ENCODE data around the gene PHLDB2. TPM values are rescaled to one million over a fixed set of nuclear protein-coding genes. Genes with fewer than 3 reads are reported as not detected.
"Not testable (repeated sequence)": the region's sequence is repeated elsewhere in the genome, so short reads cannot be mapped to it uniquely, and the experiment has no call there.

Gene PHLDB2
- polyA plus RNA-seq, result 1 to 10 TPM; 5.2 to 7.6 TPM

DNA sequence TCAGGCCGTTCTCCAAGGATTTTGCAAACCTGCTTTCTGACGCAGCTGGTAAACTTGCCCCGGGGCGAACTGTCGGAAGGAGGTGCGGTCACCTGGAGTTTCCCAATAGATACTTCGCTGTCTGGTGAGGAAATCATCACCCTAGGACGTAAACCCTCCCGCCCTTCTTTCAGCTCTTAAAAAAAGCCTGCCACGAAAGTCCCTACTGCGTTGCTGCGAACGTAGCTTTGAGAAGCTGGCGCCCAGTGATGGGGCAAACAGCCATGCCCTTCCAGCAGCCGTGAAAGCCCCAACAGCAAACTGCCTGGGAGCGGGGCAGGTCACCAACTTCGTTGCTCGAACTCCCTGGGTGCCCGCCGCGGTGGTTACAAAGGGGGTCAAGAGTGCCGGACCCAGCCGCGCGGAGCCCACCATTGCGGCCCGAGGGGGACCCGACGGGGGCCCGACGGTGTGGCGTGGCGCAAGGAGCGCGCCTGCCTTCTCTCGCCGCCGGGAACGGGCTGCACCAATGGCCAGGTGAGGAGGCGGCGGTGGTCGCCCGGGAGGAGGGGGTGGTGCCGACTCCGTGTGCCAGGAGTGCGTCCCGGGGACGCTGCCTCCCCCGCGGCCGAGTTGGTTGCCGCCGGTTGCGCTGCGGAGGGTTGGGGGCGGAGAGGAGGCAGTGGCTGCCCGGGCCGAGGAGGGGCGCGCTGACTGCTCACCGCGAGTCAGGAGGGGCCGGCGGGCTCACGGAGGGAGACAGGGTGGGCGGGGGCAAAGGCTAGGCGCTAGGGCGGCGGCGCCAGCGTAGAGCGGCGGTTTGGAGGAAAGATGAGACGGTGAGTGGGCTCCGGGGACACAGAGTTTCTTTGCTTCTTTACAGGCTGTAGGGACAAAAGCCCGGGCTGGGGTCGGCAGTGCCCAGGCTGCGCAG, at the start of gene PHLDB2:
PHLDB2 (plus strand) TSS at position 205 of the 913 bp plus-strand sequence. CDS start 24,813 bp downstream, outside the sequence.
- Histone ChIP-seq H3K4me1 (ENCODE audit: control insufficient read depth in 2 of 2, insufficient read depth in 2 of 2, low read length in 1 of 2) (no peaks in the 10 kb centered on the region), H3K27ac (ENCODE audit: low read depth in 2 of 2, low read length in 1 of 2) (peak within 1 kb of the TSS; percentile 87 to 91), H3K4me3 (ENCODE audit: low read depth in 1 of 2, low read length in 2 of 2) (peak within 1 kb of the TSS; percentile 71 to 84), H3K36me3 (ENCODE audit: control insufficient read depth in 2 of 2, insufficient read depth in 2 of 2, low read length in 1 of 2) (no peaks in the 10 kb centered on the region), H3K27me3 (ENCODE audit: control insufficient read depth in 1 of 2, insufficient read depth in 2 of 2, low read length in 2 of 2) (peaks cover 0 to 2% of the 10 kb centered on the region in 2 donors), H3K9me3 (ENCODE audit: control insufficient read depth in 2 of 2, insufficient read depth in 1 of 2, low read depth in 1 of 2, low read length in 1 of 2) (no peaks in the 10 kb centered on the region)
- 1% methylated on average over 62 to 78 of the region's 78 CpGs for WGBS, 2 donors

DNA sequence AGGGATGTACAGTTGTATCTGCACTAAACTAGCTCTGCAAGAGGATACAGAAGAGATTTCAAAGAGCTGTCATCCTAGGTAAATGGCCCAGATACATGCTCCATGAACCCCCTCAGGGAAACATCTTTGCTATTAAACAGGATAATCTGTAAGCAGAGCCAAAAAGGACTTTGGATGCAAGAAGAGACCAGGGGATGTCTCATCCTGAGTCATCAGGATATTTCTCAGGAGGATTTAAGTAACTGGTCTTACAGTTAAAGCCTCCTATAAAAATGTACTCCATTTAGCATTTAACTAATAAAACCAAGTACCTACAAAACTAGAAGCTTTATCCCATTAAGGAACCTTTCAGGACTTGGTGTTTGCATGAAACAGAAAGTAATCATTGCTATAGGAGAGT, 48.2 kb upstream of the PHLDB2 start:
- H3K4me1 ChIP-seq (ENCODE audit: control insufficient read depth in 2 of 2, insufficient read depth in 2 of 2, low read length in 1 of 2), result no peaks in the 10 kb centered on the region
- no peaks in the 10 kb centered on the region for H3K27me3 ChIP-seq (ENCODE audit: control insufficient read depth in 1 of 2, insufficient read depth in 2 of 2, low read length in 2 of 2)
- no peaks in the 10 kb centered on the region for H3K36me3 ChIP-seq (ENCODE audit: control insufficient read depth in 2 of 2, insufficient read depth in 2 of 2, low read length in 1 of 2)
- no peak overlapping the region for H3K27ac ChIP-seq (ENCODE audit: low read depth in 2 of 2, low read length in 1 of 2)
- H3K9me3 ChIP-seq (ENCODE audit: control insufficient read depth in 2 of 2, insufficient read depth in 1 of 2, low read depth in 1 of 2, low read length in 1 of 2), result no peaks in the 10 kb centered on the region
- H3K4me3 ChIP-seq (ENCODE audit: low read depth in 1 of 2, low read length in 2 of 2), result no peak overlapping the region

DNA sequence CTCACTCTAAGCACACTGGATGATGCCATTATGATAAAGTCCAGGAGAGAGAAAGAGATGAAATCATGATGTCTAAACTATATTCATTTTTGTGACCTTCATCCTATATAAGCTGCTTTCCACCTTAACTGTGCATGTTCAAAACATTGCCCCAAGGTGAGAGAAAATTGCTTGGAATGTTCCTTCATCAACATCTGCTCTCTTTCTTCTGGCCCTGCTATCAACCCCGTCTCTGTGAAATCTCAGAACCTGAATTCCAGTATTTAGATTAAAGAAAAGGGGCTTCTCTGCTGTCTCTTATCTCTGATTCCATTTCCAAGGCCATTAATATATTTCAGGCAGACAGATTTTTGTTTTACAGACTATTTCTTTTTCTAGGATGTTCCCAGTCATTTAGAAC, 47.3 kb upstream of the PHLDB2 start:
- Histone ChIP-seq H3K4me1 (ENCODE audit: control insufficient read depth in 2 of 2, insufficient read depth in 2 of 2, low read length in 1 of 2) (no peaks in the 10 kb centered on the region), H3K36me3 (ENCODE audit: control insufficient read depth in 2 of 2, insufficient read depth in 2 of 2, low read length in 1 of 2) (no peaks in the 10 kb centered on the region), H3K27me3 (ENCODE audit: control insufficient read depth in 1 of 2, insufficient read depth in 2 of 2, low read length in 2 of 2) (no peaks in the 10 kb centered on the region), H3K4me3 (ENCODE audit: low read depth in 1 of 2, low read length in 2 of 2) (no peak overlapping the region), H3K9me3 (ENCODE audit: control insufficient read depth in 2 of 2, insufficient read depth in 1 of 2, low read depth in 1 of 2, low read length in 1 of 2) (no peaks in the 10 kb centered on the region), H3K27ac (ENCODE audit: low read depth in 2 of 2, low read length in 1 of 2) (no peak overlapping the region)
- 70 to 82% methylated on average over 1 of the region's 1 CpG for WGBS, 2 donors

DNA sequence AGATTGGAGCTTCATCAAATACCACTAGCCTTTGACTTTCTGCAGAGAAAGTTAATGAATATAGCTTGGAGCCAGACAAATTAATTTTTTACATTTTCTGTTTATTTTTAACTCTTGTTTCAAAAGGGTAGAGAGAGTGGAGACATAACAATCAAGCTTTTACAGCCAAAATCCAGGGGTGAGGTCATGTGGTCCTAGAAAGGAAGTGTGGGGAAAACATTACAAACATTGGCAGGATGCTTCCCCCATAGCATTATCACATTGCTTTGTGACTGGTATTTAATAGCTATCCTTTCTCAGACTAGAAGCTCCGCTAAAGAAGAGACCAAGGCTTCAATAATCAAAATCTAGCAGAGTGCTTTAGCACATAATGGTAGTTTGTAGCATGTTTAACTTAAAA, 46.4 kb upstream of the PHLDB2 start:
- H3K27ac ChIP-seq (ENCODE audit: low read depth in 2 of 2, low read length in 1 of 2), result no peak overlapping the region
- no peak overlapping the region for H3K4me3 ChIP-seq (ENCODE audit: low read depth in 1 of 2, low read length in 2 of 2)
- H3K9me3 ChIP-seq (ENCODE audit: control insufficient read depth in 2 of 2, insufficient read depth in 1 of 2, low read depth in 1 of 2, low read length in 1 of 2), result no peaks in the 10 kb centered on the region
- H3K4me1 ChIP-seq (ENCODE audit: control insufficient read depth in 2 of 2, insufficient read depth in 2 of 2, low read length in 1 of 2), result no peaks in the 10 kb centered on the region
- no peaks in the 10 kb centered on the region for H3K27me3 ChIP-seq (ENCODE audit: control insufficient read depth in 1 of 2, insufficient read depth in 2 of 2, low read length in 2 of 2)
- H3K36me3 ChIP-seq (ENCODE audit: control insufficient read depth in 2 of 2, insufficient read depth in 2 of 2, low read length in 1 of 2), result no peaks in the 10 kb centered on the region
- 82 to 93% methylated on average over 1 of the region's 1 CpG for WGBS, 2 donors

DNA sequence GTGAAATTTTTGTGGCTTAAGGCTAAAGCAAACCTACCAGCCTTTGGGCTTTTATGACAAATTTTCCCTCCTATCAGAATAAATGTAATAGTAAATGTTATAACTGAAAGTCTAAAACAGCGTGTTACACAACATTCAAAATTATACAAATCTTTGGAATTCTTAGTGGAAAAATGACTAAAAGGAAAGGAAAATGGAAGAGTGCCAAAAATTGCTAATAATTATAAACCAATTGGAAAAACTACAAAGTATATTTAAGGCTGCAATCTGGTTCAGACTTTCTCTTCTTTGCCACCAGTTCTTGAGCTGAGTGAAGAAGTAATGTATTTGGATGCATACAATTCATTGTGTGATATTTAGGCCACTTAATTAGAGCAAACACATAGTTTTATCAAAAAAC, 45.6 kb upstream of the PHLDB2 start:
- H3K4me1 ChIP-seq (ENCODE audit: control insufficient read depth in 2 of 2, insufficient read depth in 2 of 2, low read length in 1 of 2), result no peaks in the 10 kb centered on the region
- no peaks in the 10 kb centered on the region for H3K36me3 ChIP-seq (ENCODE audit: control insufficient read depth in 2 of 2, insufficient read depth in 2 of 2, low read length in 1 of 2)
- H3K27ac ChIP-seq (ENCODE audit: low read depth in 2 of 2, low read length in 1 of 2), result no peak overlapping the region
- WGBS, 2 donors, result 76 to 77% methylated on average over 1 of the region's 1 CpG
- H3K4me3 ChIP-seq (ENCODE audit: low read depth in 1 of 2, low read length in 2 of 2), result no peak overlapping the region
- H3K27me3 ChIP-seq (ENCODE audit: control insufficient read depth in 1 of 2, insufficient read depth in 2 of 2, low read length in 2 of 2), result no peaks in the 10 kb centered on the region
- H3K9me3 ChIP-seq (ENCODE audit: control insufficient read depth in 2 of 2, insufficient read depth in 1 of 2, low read depth in 1 of 2, low read length in 1 of 2), result no peaks in the 10 kb centered on the region

GRCh38 chr3:111813979-111814378, 45.1 kb upstream of the PHLDB2 start:
- no peaks in the 10 kb centered on the region for H3K4me1 ChIP-seq (ENCODE audit: control insufficient read depth in 2 of 2, insufficient read depth in 2 of 2, low read length in 1 of 2)
- WGBS, 2 donors, result 31 to 47% methylated on average over 1 of the region's 1 CpG
- no peak overlapping the region for H3K27ac ChIP-seq (ENCODE audit: low read depth in 2 of 2, low read length in 1 of 2)
- H3K27me3 ChIP-seq (ENCODE audit: control insufficient read depth in 1 of 2, insufficient read depth in 2 of 2, low read length in 2 of 2), result no peaks in the 10 kb centered on the region
- H3K9me3 ChIP-seq (ENCODE audit: control insufficient read depth in 2 of 2, insufficient read depth in 1 of 2, low read depth in 1 of 2, low read length in 1 of 2), result no peaks in the 10 kb centered on the region
- H3K36me3 ChIP-seq (ENCODE audit: control insufficient read depth in 2 of 2, insufficient read depth in 2 of 2, low read length in 1 of 2), result no peaks in the 10 kb centered on the region
- no peak overlapping the region for H3K4me3 ChIP-seq (ENCODE audit: low read depth in 1 of 2, low read length in 2 of 2)

DNA sequence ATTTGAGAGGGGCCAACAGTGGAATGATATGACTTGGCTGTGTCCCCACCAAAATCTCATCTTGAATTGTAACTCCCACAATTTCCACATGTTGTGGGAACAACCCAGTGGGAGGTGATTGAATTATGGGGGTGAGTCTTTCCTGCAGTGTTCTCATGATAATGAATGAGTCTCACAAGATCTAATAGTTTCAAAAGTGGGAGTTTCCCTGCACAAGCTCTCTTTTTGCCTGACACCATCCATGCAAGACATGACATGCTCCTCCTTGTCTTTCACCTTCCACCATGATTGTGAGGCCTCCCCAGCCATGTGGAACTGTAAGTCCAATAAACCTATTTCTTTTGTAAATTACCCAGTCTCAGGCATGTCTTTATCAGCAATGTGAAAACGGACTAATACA, 42.3 kb upstream of the PHLDB2 start:
- not testable (repeated sequence) for H3K9me3 ChIP-seq (ENCODE audit: control insufficient read depth in 2 of 2, insufficient read depth in 1 of 2, low read depth in 1 of 2, low read length in 1 of 2); H3K4me3 ChIP-seq (ENCODE audit: low read depth in 1 of 2, low read length in 2 of 2); H3K27ac ChIP-seq (ENCODE audit: low read depth in 2 of 2, low read length in 1 of 2); H3K27me3 ChIP-seq (ENCODE audit: control insufficient read depth in 1 of 2, insufficient read depth in 2 of 2, low read length in 2 of 2); H3K36me3 ChIP-seq (ENCODE audit: control insufficient read depth in 2 of 2, insufficient read depth in 2 of 2, low read length in 1 of 2); H3K4me1 ChIP-seq (ENCODE audit: control insufficient read depth in 2 of 2, insufficient read depth in 2 of 2, low read length in 1 of 2)
- 82 to 84% methylated on average over 1 of the region's 1 CpG for WGBS, 2 donors

DNA sequence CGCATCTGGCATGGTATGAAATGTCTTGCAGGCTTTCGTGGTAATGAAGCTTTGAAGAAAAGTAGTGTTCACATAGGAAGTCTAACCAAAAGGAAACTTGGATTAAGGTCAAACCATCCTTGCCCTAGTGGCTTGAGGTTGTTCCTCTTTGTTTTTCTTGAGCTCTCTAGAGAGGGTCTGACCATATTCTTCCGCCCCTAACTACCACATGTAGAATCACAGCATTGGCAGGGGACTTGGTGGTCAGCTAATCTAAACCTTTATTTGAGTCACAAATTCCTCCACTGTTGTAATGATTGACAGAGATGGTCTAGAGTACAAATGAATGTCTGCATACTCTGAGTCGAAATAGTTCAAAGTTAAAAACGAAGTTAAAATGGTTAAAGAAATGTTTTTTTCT, 39.1 kb upstream of the PHLDB2 start:
- Histone ChIP-seq H3K36me3 (ENCODE audit: control insufficient read depth in 2 of 2, insufficient read depth in 2 of 2, low read length in 1 of 2) (no peaks in the 10 kb centered on the region), H3K27me3 (ENCODE audit: control insufficient read depth in 1 of 2, insufficient read depth in 2 of 2, low read length in 2 of 2) (no peaks in the 10 kb centered on the region), H3K4me1 (ENCODE audit: control insufficient read depth in 2 of 2, insufficient read depth in 2 of 2, low read length in 1 of 2) (no peaks in the 10 kb centered on the region), H3K27ac (ENCODE audit: low read depth in 2 of 2, low read length in 1 of 2) (no peak overlapping the region), H3K9me3 (ENCODE audit: control insufficient read depth in 2 of 2, insufficient read depth in 1 of 2, low read depth in 1 of 2, low read length in 1 of 2) (peaks cover 0 to 3% of the 10 kb centered on the region in 2 donors), H3K4me3 (ENCODE audit: low read depth in 1 of 2, low read length in 2 of 2) (no peak overlapping the region)
- WGBS, 2 donors, result 89% methylated on average over 5 of the region's 5 CpGs

DNA sequence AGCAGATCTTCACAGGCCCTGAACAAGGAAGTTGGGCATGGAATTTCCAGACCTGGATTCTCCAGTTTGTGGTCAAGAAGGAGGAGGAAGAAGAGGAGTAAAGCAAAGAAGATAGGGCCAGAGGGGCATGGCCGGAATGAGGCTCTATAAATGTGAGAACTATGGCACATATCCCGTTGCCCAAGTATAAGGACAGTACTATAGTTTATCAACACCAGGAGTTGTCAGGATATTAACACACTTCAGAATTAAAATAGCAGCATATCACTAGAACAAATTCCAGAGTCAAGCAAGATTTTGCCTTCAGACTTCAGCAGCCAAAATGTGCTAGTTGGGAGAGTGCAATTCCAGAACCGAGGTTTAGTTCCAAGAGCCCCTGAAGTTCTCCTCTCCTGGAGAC, 38.4 kb upstream of the PHLDB2 start:
- Histone ChIP-seq H3K27ac (ENCODE audit: low read depth in 2 of 2, low read length in 1 of 2) (no peak overlapping the region), H3K36me3 (ENCODE audit: control insufficient read depth in 2 of 2, insufficient read depth in 2 of 2, low read length in 1 of 2) (no peaks in the 10 kb centered on the region), H3K4me3 (ENCODE audit: low read depth in 1 of 2, low read length in 2 of 2) (no peak overlapping the region), H3K9me3 (ENCODE audit: control insufficient read depth in 2 of 2, insufficient read depth in 1 of 2, low read depth in 1 of 2, low read length in 1 of 2) (peaks cover 0 to 3% of the 10 kb centered on the region in 2 donors), H3K27me3 (ENCODE audit: control insufficient read depth in 1 of 2, insufficient read depth in 2 of 2, low read length in 2 of 2) (no peaks in the 10 kb centered on the region), H3K4me1 (ENCODE audit: control insufficient read depth in 2 of 2, insufficient read depth in 2 of 2, low read length in 1 of 2) (no peaks in the 10 kb centered on the region)
- WGBS, 2 donors, result 97 to 98% methylated on average over 3 of the region's 3 CpGs

- Histone ChIP-seq H3K27ac (ENCODE audit: low read depth in 2 of 2, low read length in 1 of 2) (no peak overlapping the region), H3K9me3 (ENCODE audit: control insufficient read depth in 2 of 2, insufficient read depth in 1 of 2, low read depth in 1 of 2, low read length in 1 of 2) (peaks cover 0 to 3% of the 10 kb centered on the region in 2 donors)
Observed at GRCh38 chr3:111821891-111822290, 37.2 kb upstream of the PHLDB2 start.

More at GRCh38 chr3:111821891-111822290, 37.2 kb upstream of the PHLDB2 start:
- Histone ChIP-seq H3K4me1 (ENCODE audit: control insufficient read depth in 2 of 2, insufficient read depth in 2 of 2, low read length in 1 of 2) (peaks cover 0 to 2% of the 10 kb centered on the region in 2 donors), H3K4me3 (ENCODE audit: low read depth in 1 of 2, low read length in 2 of 2) (no peak overlapping the region), H3K27me3 (ENCODE audit: control insufficient read depth in 1 of 2, insufficient read depth in 2 of 2, low read length in 2 of 2) (no peaks in the 10 kb centered on the region), H3K36me3 (ENCODE audit: control insufficient read depth in 2 of 2, insufficient read depth in 2 of 2, low read length in 1 of 2) (no peaks in the 10 kb centered on the region)

All from esophagus (tissue), 2 donors.